Activated T-cell treated with anti-CD3 and anti-CD28 coated beads, Interleukin-2, amount 50 U/mL, for 1 hour (primary cell): ENCODE data around the gene TTBK1.

ENCODE experiments used
- DNase-seq: peaks from one replicate; pipeline ENCODE4 v3.0.0-alpha.2; 2020

TTBK1 gene

GRCh38 chr6:43308101-43308989 lies 65.1 kb downstream of the TTBK1 start, which contains the start of gene CRIP3:
Gene CRIP3, minus strand, starts transcription at chr6:43308826. Its CDS starts 34 bp downstream, at chr6:43308792.
- peak; percentile 61 for DNase-seq

- DNase-seq: no peak
These were observed 65.8 kb downstream of the TTBK1 start for GRCh38 chr6:43308990-43309477.

DNA sequence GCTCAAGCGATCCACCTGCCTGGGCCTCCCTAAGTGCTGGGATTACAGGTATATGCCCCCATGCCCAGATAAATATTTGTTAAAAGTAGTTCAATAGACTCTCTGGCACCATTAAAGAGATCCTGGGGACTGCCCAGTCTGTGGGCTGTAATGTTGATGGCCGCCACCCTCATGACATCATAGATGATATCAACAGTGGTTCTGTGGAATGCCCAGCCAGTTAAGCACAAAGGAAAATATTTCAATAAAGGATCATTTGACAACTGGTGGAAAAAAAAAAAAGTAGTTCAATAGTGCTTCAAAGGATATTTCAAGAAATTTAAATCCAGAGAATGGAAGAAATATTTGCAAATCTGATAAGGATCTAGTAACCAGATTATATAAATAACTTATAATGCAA lies 66.9 kb downstream of the TTBK1 start:
- no peak for DNase-seq

- DNase-seq: no peak
These were observed 67.3 kb downstream of the TTBK1 start for GRCh38 chr6:43310624-43311023.

DNA sequence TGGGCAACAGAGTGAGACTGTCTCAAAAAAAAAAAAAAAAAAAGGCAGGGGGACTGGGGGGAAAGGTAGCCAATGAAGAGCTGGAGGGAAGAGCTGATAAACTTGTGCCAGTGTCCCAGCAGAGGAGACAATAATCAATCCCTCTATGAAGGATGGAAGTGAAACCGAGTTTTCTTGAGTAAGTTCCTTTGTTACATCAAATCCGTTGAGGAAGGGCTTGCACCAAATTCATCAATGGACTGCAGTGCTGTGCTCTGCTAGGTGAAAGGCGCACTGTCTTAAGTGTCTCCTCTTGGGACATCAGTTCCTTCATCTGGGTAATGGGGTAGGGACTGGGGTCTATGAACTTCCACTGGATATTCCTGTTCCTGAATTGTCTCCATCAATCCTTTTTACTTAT lies 68.4 kb downstream of the TTBK1 start:
- DNase-seq: no peak

DNA sequence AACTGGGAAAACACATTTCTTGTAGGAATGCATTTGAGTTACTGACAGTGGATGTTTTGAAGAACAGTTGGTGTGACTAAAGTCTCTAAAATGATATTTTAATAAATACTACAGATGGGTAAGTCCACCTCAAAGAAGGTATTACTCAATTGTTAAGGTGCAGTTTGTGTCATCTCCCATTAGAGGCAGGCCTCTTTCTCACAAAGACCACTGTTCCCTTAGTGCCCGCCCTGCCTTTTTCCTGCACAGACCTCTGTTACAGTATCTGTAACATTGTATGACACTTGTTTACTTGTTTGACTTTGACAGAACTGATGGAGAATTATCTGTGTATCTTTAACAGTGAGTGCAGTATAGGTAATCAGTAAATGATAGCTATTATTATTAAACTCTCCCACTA lies 70.5 kb downstream of the TTBK1 start:
- DNase-seq: no peak

GRCh38 chr6:43318011-43318410 lies 74.7 kb downstream of the TTBK1 start:
- no peak for DNase-seq

DNA sequence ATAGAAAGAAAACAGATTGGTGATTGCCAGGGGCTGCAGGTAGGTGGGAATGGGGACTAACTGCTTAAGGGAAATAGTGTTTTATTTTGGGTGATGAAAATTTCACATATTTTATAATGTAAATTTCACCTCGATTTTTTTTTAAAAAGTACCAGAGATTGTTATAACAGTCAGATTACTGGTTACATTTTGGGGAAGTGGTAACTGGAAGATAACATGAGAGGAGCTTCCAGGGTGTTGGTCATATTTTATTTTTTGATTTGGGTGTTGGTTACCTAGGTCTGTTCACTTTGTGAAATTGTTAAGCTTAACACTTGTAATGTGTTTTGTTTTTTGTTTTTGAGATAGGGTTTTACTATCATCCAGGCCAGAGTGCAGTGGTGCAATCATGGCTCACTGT lies 82.6 kb downstream of the TTBK1 start:
- DNase-seq: no peak

DNA sequence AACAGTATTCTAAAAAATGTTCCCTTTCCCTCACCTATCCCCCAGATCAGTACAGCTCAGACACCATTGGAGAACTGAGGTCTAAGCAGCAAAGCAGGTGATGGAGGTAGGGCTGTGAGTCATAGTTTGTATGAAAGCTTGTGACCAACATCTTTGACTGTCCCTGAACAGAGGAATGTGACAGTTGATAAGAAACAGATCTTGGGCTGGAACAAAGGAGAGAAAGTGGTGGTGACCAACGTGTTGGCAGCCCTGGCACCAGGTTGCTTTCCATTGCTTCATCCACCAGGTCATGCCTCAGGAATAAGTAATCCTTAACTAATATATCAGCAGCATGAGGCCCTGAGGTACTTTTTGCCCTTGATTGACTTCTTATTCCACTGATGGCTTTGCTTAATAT lies 85.2 kb downstream of the TTBK1 start:
- no peak for DNase-seq

- no peak for DNase-seq
These were observed 88.2 kb downstream of the TTBK1 start for GRCh38 chr6:43331470-43331869.

- DNase-seq: no peak
These were observed 88.6 kb downstream of the TTBK1 start for GRCh38 chr6:43331891-43332290.

GRCh38 chr6:43334466-43335095 lies 91.3 kb downstream of the TTBK1 start:
- DNase-seq: no peak

DNA sequence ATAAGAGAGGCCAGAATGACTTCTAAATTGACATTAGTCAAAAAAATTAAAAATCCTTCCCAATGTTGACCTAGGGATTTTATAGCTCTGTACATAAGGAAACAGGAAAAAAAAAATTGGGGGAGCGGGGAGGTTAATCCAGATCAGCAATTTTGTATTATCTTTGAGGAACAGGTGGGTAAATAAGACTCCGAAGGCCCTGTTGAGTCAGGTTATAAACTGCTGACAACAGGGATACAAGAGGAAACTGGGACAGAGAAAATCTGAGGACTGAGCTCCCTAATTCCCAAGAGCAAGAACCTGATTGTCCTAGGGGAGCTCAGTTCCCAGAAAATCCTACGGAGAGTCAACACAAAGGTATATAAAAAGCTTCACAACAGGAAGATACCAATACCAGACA lies 92.2 kb downstream of the TTBK1 start:
- DNase-seq: no peak

- no peak for DNase-seq
These were observed 93.1 kb downstream of the TTBK1 start for GRCh38 chr6:43336382-43336781.
